NCI-H146 treated with DMSO at 0.1 percent for 48 hours (cell line): Measurements from ENCODE around the gene CDK6.

Experiments used
- DNase-seq: peaks from one replicate; lab custom pipeline; 2025; ENCODE audit not compliant: unreplicated experiment; lab: John Stamatoyannopoulos, UW

The CDK6 gene

DNA sequence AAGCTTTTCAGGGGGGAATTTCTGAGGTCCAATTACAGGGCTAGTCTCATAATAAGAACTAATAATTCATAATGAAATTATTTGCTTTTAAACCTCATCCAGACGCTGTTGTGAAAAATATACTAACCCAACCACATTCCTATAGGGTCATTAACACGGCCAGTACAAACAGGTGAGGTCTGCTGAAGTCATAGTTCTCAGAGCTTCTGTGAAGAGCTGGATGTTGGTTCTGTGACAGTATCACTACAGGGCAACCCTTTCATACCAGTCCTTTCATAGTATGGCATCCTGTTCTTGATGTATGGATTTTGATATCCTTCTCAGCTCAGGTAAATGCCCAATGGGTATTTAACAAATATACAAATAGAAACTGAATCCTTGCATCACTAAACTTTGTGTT, 183.8 kb downstream of the CDK6 start:
- DNase-seq = no peak

DNA sequence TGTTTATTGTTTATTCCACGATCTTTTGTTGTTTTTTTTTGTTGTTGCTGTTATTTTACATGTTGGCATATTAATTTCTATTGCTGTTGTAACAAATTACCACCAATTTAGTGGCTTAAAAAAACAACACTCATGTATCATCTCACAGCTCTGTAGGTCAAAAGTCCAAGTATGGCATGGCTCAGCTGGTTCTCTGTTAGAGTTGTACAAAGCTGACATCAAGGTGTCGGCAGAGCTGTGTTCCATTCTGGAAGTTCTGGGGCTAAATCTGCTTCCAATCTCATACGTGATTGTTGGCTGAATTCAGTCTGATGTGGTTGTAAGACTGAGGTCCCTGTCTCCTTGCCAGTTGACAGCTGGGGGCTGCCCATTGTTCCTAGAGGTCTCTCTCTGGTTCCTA, 186.0 kb downstream of the CDK6 start:
- no peak for DNase-seq

DNA sequence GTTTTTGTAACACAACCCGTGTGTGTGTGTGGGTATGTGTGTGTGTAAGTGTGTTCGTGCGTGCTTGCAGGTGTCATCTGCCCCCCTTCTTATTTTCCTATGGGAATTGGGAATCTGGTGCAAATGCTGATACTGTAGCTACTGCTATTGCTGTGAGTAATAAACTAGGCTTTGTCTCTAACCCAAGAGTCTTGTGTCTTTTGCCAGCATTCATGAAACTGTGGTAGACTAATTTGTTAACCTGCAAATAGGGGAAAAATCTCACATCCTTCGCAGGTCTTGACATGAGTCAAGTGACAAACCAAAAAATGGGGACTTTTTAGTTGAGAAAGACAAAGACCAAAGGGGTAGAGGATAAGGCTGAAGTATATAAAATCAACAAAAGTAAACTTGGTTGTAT, 188.3 kb downstream of the CDK6 start:
- no peak for DNase-seq

DNA sequence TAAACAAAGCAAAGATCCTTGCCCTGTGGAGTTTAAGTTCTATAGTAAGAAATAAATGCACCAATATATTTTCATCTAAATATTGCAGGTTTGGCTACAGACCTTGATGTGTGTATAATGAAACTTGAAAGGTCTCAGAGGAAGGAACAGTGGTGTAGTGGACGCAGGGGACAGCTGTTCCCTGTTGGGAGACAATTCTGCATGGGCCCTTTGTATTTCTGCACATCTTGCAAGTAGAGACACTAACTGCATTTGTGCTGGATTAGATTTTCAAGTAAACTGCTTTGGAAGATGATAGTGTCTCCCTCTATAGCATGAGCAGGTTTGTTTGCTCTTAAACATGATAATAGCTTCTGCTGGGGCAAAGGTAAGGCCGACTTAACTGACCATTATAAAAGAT, 188.7 kb downstream of the CDK6 start:
- DNase-seq = no peak

DNA sequence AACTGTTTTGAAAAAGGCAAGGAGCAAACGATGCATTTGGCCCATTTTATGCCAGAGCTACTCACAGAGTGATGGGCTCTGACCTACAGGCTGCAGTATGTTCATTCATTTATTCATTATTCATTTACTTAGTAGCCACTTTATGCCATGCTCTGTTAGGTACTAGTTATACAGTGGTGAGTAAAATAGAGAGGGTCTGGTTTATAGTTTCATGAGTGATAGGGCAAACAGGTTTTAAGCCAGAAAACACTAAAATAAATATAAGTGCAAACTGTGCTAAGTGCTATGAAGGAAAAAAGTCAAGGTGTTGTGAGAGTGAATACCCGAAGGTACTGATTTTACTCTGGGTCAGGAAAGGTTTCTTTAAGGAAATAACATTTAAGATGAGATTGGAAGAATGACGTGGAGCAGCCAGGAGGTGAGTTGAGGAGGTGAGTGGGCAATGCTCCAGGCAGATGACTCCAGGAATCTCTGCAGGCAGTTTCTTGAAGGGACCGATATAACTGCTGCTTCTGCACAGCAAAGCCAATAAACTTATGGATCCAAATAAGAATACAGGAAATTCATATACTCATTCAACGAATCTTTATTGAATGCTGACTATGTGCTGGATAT, 189.3 kb downstream of the CDK6 start:
- no peak for DNase-seq

DNA sequence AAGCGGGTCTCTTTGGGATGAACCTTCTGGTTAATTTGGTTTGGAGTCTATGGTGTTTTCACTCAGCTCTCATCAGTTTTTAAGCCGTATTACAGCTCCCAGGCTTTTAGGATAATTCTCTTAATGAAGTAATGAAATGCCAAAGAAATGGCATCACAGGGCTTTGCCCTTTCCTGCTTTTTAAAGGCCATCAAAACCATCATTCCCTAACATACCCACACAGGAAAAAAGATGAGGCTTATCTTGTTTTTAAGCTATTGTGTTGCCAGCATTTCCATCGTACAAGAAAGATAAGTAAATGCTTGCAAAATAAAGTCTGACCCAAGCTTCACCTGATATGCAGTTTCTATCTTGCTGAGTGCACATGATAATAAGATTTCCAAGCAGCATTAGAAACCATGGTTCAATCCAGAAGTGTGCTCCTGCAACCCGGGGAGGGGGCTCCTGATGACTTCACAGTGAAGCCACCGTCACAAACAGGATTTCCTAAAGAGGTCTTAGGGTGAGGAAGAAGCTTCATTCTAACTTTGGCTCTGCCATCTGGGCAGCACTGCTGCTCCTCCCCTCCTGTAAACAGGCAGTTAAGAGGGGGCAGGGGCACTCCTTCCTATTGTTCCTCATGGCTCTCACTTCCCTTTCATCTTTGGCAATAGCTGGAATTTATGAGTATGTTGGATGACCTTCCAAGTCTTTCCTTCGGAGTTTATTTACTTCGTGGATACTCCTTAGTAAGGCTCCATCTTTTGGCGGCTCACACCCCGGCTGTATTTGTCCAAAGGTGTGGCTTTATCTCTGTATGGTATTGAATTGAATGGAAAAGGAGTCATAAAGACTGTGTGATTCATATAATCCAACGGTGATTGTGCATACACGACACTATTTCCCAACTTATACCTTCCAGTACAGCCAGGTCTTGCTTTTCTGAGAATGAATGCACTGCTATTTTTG, 191.0 kb downstream of the CDK6 start:
- DNase-seq = no peak

DNA sequence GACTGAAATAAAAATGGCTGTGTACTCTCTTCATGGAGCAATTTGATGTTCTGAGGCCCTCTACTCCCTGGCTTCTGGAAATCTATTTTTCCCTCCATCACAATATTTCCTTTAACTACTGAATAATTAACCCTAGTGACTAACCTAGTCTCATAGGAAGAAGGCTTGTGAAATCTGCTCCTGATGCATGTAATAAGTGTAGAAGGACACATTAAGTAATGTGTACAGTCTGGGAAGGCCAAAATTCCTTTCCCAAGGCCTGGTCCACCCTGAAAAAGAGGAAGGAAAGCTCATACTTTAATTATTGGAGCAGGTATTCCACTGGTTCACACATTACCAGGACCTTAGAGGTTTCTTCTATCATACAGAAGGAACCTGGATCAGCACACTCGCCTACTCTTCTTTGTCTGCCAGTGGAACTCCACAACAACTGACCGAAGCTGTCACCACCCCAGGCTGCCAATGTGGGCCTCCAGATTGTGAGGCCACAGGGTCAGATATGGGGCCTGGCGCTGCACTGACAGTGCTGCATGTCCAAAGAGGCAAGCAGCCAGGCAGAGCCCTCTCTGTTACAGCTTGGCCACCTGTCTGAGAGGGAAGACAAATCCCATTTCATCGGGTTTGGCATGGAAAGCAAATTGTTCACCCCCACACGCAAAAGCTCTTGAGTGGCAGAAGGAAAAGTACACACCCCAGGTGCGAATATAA, 191.8 kb downstream of the CDK6 start:
- no peak for DNase-seq

DNA sequence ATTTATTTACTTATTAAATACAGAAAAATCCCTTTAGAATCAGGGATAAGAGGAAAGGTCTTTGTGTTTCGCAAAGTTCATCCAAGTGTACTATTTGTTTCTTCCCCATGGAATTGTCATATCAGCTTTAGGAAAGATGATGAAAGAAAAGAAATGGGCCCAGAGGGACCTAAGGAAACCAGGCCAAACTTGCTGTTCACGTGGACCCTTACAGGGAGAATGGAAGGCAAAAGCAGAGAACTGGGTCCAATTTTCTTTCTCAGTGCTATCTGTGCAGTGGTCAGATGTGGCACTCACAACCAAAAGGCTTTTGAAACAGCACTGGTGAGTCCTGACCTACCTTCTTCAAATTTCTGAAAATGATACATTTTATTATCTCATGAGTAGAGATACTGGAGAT, 192.6 kb downstream of the CDK6 start:
- no peak for DNase-seq

DNA sequence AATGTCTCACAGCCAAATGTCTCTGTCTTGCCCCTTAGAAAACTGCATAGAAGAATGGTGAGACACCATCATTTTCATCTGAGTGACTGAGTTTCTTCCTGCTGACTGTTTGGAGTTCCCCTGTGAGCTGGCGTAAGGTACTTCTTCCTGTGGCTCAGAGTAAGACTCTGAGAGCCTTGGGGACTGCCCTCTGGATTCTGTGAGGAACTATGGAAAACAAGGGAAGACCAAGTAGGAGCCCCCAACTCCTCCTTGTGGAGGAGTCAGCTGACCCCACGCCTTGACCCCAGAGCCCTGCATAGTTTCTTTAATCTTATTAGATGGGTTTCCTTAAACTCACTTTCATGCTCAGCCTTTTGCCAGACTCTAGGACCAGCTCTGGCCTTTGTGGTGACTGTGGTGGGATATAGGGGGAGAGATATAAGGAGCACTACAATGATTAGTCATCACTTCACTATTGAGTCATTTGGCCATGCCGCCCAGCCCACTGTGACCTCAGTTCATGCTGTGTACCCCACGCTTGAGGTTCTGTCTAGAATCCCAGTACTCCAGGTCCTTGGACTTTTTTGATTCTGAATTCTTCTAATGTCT, 194.4 kb downstream of the CDK6 start:
- no peak for DNase-seq

DNA sequence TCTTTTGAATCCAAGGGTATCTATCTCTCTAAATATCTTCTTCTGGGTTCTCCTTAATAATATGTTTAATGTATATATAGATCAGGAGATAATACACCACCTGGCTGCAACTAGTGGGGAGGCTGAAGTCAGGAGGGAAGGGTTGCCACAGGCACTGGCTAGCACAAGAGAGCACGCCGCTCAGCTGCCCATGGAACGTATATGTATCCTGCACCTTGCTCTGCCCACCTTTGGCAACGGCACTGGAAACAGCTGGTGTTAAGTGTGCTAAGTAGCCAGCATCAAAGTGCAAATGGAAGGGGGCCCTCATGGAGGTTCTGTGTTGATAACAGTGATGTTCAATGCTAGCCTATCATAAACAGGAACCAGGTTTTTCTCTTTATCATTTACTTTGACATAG, 196.4 kb downstream of the CDK6 start:
- DNase-seq = no peak

DNA sequence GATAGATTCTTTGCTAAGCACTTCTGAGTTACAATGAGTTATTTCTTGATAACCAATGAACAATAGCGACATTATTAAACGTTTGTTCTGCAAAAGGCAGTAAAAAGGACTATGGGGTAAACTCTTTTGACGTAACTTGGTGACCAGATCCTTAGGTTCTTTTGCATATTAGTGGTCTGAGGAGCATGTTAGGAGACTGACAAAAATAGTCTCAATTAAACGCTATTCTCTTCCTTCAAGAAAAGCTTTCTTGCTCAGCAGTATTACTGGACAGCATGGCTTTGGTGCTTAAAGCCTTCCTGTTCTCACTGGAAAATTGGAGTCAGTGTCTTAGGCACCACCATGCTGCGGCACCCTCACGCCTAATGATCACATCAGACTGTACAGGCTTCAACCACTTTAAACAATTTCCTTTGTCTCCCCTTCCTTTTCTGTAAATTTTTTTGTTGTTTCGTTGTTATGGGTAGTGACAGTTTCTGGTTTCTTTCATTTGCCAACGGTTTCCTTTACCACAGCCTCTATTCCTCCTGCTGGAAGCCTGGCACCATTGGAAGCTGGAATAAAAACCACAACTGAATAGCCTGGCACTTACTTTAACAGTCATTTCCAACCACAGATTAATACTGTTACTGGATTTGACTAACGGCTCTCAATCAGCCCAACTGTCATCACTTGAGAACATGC, 197.0 kb downstream of the CDK6 start:
- no peak for DNase-seq

DNA sequence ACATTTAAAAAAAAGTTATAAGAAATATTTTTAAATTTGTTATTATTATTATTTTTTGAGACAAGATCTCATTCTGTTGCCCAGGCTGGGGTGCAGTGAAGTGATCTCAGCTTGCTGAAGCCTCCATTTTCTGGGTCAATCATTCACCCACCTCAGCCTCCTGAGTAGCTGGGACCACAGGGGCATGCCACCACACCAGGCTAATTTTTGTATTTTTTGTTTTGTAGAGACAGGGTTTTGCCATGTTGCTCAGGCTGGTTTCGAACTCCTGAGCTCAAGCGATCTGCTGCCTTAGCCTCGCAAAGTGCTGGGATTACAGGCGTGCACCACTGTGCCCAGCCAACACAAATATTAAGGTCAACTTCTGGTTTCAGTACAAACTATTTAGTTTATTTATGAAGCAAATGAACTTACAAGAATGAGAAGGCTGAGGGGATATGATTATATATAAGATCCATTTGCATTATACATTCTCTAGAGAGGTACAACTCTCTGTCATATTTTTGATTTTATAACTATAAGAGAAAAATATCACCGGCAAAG, 200.3 kb downstream of the CDK6 start:
- DNase-seq = no peak

DNA sequence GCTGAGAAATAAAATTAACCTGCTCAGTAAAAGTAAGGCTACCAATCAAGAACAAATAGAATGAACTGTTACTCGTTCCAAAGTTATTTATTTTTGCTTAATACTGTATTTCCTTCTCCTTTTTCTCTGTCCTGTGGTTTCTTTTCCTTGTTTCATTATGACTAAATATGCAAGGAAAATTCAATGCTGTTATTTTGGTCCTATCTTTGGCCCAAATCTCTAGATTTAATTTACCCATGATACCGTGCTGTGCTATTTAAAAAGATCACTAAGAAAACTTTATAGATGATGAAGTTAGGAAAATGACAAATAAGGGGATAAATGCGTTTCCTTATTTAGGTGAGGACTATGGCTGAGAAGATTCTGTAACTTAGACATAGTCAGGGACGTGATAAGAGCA, 200.8 kb downstream of the CDK6 start:
- DNase-seq = no peak

DNA sequence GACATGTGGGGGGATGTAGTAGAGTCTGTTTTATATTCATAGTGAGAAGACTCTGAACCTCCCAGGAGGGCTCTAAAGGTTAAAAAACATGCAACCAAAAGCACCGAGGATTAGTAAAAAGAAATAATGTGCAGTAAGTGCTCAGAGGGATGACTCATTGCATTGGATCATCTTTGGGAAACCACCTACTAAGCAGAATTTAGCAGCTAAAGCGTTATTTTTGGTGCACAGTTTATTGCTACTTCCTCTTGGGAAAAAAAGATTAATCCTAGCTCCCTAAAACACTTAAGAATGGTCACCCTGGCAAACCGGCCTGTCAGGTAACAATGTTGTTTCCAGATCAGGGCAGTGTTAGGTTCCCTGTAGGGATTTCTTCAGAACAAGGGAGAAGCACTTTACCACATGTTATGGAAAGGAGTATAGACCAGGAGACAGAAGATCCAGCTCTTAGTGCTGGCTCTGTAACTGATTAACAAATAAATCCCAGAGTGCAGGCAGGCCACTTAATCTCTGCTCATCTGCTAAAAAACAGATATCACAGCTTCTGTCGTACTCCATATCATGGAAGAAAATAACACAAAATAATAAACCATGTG, 201.4 kb downstream of the CDK6 start:
- no peak for DNase-seq

DNA sequence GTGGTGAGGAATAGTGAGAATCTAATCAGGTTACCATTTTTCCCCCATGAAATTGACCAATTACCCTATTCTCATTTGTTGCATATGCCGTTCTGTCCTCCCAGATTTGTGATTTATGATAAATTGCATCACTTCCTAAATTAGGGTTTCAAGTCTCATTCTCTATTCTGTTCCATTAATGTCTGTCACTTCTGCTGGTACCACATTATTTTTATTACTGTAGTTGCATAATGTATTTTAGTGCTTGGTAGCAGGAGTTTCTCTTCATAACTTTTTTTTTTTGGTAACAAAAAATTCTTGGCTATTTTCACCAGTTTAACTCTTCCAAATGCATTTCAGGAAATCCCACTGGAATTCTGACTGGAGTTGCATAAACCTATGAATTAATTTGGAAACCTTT, 202.2 kb downstream of the CDK6 start:
- no peak for DNase-seq

DNA sequence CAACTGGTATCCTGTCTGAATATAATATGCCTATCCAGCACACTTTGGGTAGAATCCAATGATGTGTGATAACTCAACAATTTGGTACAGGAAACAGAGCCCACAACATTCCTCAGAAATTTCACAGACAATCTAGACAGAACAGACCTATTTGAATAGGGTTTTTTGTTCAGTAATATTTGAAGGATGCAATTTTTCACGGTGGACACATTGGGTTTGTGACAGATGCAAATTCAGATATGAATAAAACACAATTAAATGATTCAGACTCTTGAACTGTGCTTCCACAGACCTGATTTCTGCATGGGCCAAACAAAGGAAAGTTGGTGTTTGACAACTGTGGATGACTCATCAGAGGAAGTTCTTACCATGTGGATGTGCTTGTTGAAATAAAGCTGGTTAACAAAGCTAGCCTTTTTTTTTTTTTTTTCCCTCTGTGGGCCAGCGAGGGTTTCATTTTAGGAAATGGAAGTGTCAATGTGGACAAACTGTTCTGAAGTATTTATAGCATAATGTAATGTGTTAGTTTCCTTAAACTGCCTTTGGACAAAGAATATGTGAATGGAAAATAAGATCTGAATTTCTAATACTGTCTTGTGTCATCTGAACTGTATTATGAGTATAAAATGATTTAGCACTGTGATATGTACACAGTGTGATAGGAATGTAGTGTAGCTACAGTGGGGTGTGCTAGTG, 203.0 kb downstream of the CDK6 start:
- DNase-seq = peak; percentile 14

DNA sequence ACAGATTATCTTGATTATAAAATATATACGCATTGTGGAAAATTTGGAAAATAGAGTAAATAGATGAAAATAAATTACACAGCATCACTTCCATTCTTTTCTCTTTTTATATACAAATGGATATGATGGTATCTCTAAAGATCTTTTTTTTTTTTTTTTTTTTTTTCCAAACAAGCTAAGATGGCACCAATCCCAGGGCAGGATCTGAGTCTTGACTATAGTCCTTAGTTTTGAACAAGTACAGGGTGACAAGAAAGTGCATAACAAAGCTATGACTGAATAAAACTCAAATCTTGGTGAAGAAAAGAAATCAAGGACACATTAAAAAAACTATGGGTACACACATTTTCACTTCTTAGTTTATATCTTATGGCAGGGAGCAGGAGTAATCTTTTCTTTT, 203.6 kb downstream of the CDK6 start:
- no peak for DNase-seq

DNA sequence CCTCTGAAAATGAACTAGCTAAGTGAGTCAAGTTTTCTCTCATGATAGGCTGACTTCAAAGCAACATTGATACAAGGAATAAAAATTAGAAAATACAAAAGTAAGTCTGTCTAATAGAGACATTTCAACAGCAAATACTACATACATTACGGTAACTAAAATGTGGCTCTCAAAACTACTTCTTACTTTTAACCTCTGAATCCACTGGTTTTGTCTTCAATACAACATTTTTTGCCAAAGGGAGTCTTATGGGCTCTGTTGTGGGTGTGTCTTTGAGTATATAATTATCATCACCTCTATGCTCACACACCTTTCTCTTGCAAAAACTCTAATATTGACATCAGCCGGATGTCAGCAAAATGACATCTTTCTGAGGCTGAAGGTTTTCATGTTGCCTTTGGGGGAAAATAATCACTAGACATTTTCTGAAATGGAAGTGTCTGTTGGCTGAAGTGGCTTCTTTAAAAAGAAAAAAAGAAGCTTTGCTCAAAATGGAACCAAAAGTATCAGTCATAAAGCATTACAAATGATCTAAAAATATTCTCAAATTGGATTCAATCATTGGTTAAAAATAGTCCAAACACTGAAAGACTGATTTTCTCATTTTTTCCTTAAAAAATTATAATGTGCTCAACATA, 204.4 kb downstream of the CDK6 start:
- DNase-seq = no peak
